Neural cell (in vitro differentiated cells): Measurements from ENCODE around the gene SYCP1. TPM values are rescaled to one million over a fixed set of nuclear protein-coding genes. Genes with fewer than 3 reads are reported as not detected.

Source experiments
- H2AFZ ChIP-seq: fragments of 200-600, 300-800 bp; sonication (generic), shearing (Covaris generic); 2 replicates; pipeline ENCODE4 v1.6.0; 2014; ENCODE audit warnings: low read depth, mild to moderate bottlenecking, antibody characterized with exemption, low read length, moderate library complexity
- H3F3A ChIP-seq: fragments of 200-600 bp; shearing (Covaris generic); 2 replicates; pipeline ENCODE4 v1.6.1; 2016; ENCODE audit warnings: mild to moderate bottlenecking, moderate library complexity, mixed read lengths, antibody characterized with exemption, low read length; ENCODE audit not compliant: insufficient read depth, poor library complexity, severe bottlenecking
- H3K27ac ChIP-seq: fragments of 200-600, 300-800 bp; sonication (generic), shearing (Covaris generic); 2 replicates; pipeline ENCODE4 v1.5.1; 2014; ENCODE audit warnings: mild to moderate bottlenecking, low read length, moderate library complexity
- H3K27me3 ChIP-seq: fragments of 300-800, 200-600 bp; sonication (generic), shearing (Covaris generic); 2 replicates; pipeline ENCODE4 v1.6.0; 2014; ENCODE audit warnings: mild to moderate bottlenecking, low read depth, low read length, moderate library complexity; ENCODE audit not compliant: insufficient read depth
- H3K36me3 ChIP-seq: fragments of 300-800, 200-600 bp; sonication (generic), shearing (Covaris generic); 2 replicates; pipeline ENCODE4 v1.5.1; 2014; ENCODE audit warnings: mild to moderate bottlenecking, antibody characterized with exemption, low read length, moderate library complexity; ENCODE audit not compliant: insufficient read depth
- H3K4me2 ChIP-seq: fragments of 300-800, 200-600 bp; sonication (generic), shearing (Covaris generic); 2 replicates; pipeline ENCODE4 v1.6.0; 2014; ENCODE audit warnings: mild to moderate bottlenecking, low read length
- H3K4me3 ChIP-seq: fragments of 300-800, 200-600 bp; sonication (generic), shearing (Covaris generic); 2 replicates; pipeline ENCODE4 v1.5.1; 2014; ENCODE audit warnings: mild to moderate bottlenecking, low read length, moderate library complexity
- H3K79me2 ChIP-seq: fragments of 200-600 bp; shearing (Covaris generic); replicated peaks from 2 replicates; pipeline ENCODE4 v1.6.0; 2014; ENCODE audit warnings: mild to moderate bottlenecking, low read length, moderate library complexity; ENCODE audit not compliant: insufficient read depth
- H3K9ac ChIP-seq: fragments of 300-800, 200-600 bp; sonication (generic), shearing (Covaris generic); 2 replicates; pipeline ENCODE4 v1.6.1; 2016; ENCODE audit warnings: mild to moderate bottlenecking, low read length, mixed read lengths
- H3K9me2 ChIP-seq: fragments of 200-600 bp; shearing (Covaris generic); 2 replicates; pipeline ENCODE4 v1.6.1; 2016; ENCODE audit warnings: mild to moderate bottlenecking, low read length, mixed read lengths; ENCODE audit not compliant: insufficient read depth
- H3K9me3 ChIP-seq: fragments of 200-600, 300-800 bp; sonication (generic), shearing (Covaris generic); 2 replicates; pipeline ENCODE4 v1.6.1; 2016; ENCODE audit warnings: mild to moderate bottlenecking, mixed run types, low read length, moderate library complexity, mixed read lengths
- H4K20me1 ChIP-seq: fragments of 200-600 bp; shearing (Covaris generic); 2 replicates; pipeline ENCODE4 v1.6.1; 2016; ENCODE audit warnings: mild to moderate bottlenecking, mixed run types; ENCODE audit not compliant: insufficient read depth
- CTCF ChIP-seq: fragments of 450-650 bp; IDR thresholded peaks from 2 replicates; pipeline ENCODE4 v1.5.1; 2014; ENCODE audit warnings: antibody characterized with exemption, mild to moderate bottlenecking, moderate library complexity; ENCODE audit not compliant: poor library complexity, severe bottlenecking
- EP300 ChIP-seq: fragments of 450-650 bp; conservative IDR thresholded peaks from 2 replicates; pipeline ENCODE4 v1.6.1; 2014; ENCODE audit warnings: antibody characterized with exemption, mild to moderate bottlenecking, moderate library complexity; ENCODE audit not compliant: poor library complexity, severe bottlenecking
- EZH2 ChIP-seq: fragments of 200-600, 300-800 bp; shearing (Covaris generic), sonication (generic); IDR thresholded peaks from 2 replicates; pipeline ENCODE4 v1.6.1; 2014; ENCODE audit warnings: antibody characterized with exemption, low read length, borderline replicate concordance, mild to moderate bottlenecking; ENCODE audit not compliant: insufficient read depth, poor library complexity, severe bottlenecking
- MXI1 ChIP-seq: fragments of 450-650 bp; conservative IDR thresholded peaks from 2 replicates; pipeline ENCODE4 v1.6.1; 2014; ENCODE audit warnings: antibody characterized with exemption, mild to moderate bottlenecking; ENCODE audit not compliant: poor library complexity, severe bottlenecking
- POLR2AphosphoS5 ChIP-seq: IDR thresholded peaks from 2 replicates; pipeline ENCODE4 v1.6.1; 2012
- RAD21 ChIP-seq: fragments of 450-650 bp; conservative IDR thresholded peaks from 2 replicates; pipeline ENCODE4 v1.6.1; 2014; ENCODE audit warnings: antibody characterized with exemption, mild to moderate bottlenecking, moderate library complexity
- SMC3 ChIP-seq: fragments of 450-650 bp; conservative IDR thresholded peaks from 2 replicates; pipeline ENCODE4 v1.6.1; 2014; ENCODE audit warnings: antibody characterized with exemption, mild to moderate bottlenecking, moderate library complexity; ENCODE audit not compliant: poor library complexity
- TAF1 ChIP-seq: IDR thresholded peaks from 2 replicates; pipeline ENCODE4 v1.6.1; 2012; ENCODE audit warnings: low read depth
- polyA plus RNA-seq: library from polyadenylated mRNA; depleted of rRNA; stranded (reverse); fragments of >200 nt; gene quantifications from 2 replicates; pipeline ENCODE4 v1.2.3, GENCODE V29; 2014
- TF ChIP-seq, protein P1 (sequence below): IDR thresholded peaks from 2 replicates; pipeline ENCODE4 v1.6.1; 2012; ENCODE audit warnings: borderline replicate concordance

Gene SYCP1
- polyA plus RNA-seq, 1 donor from 2014 or later = not detected

- H3K9me2 ChIP-seq = no peaks in the 10 kb centered on the region
- no peaks in the 10 kb centered on the region for H3F3A ChIP-seq
- no peak for TF ChIP-seq TAF1
- TF ChIP-seq MXI1 = no peak
- no peak for TF ChIP-seq POLR2AphosphoS5
- no peak for TF ChIP-seq RAD21
- TF ChIP-seq, protein P1, sequence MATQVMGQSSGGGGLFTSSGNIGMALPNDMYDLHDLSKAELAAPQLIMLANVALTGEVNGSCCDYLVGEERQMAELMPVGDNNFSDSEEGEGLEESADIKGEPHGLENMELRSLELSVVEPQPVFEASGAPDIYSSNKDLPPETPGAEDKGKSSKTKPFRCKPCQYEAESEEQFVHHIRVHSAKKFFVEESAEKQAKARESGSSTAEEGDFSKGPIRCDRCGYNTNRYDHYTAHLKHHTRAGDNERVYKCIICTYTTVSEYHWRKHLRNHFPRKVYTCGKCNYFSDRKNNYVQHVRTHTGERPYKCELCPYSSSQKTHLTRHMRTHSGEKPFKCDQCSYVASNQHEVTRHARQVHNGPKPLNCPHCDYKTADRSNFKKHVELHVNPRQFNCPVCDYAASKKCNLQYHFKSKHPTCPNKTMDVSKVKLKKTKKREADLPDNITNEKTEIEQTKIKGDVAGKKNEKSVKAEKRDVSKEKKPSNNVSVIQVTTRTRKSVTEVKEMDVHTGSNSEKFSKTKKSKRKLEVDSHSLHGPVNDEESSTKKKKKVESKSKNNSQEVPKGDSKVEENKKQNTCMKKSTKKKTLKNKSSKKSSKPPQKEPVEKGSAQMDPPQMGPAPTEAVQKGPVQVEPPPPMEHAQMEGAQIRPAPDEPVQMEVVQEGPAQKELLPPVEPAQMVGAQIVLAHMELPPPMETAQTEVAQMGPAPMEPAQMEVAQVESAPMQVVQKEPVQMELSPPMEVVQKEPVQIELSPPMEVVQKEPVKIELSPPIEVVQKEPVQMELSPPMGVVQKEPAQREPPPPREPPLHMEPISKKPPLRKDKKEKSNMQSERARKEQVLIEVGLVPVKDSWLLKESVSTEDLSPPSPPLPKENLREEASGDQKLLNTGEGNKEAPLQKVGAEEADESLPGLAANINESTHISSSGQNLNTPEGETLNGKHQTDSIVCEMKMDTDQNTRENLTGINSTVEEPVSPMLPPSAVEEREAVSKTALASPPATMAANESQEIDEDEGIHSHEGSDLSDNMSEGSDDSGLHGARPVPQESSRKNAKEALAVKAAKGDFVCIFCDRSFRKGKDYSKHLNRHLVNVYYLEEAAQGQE = no peak
- no peak for TF ChIP-seq SMC3
- TF ChIP-seq EP300 = no peak
- no peak for TF ChIP-seq CTCF
- no peak for TF ChIP-seq EZH2
- H2AFZ ChIP-seq = no peak within 1 kb of the TSS
- H3K36me3 ChIP-seq = no peaks in the 10 kb centered on the region
- no peak within 1 kb of the TSS for H3K9ac ChIP-seq
- H3K79me2 ChIP-seq = no peaks in the 10 kb centered on the region
- no peak within 1 kb of the TSS for H3K27ac ChIP-seq
- no peaks in the 10 kb centered on the region for H3K9me3 ChIP-seq
- no peaks in the 10 kb centered on the region for H3K27me3 ChIP-seq
- no peak within 1 kb of the TSS for H3K4me3 ChIP-seq
- no peak within 1 kb of the TSS for H3K4me2 ChIP-seq
- no peaks in the 10 kb centered on the region for H4K20me1 ChIP-seq
These were observed 174.9 kb downstream of the SYCP1 start, which contains the start of gene TSHB for GRCh38 chr1:115029526-115029925. Gene TSHB (plus strand): TSS chr1:115029826. CDS start chr1:115033363, 3,537 bp downstream.

GRCh38 chr1:115031595-115031994, 176.9 kb downstream of the SYCP1 start:
- no peaks in the 10 kb centered on the region for H3K27me3 ChIP-seq
- no peaks in the 10 kb centered on the region for H3K36me3 ChIP-seq
- no peak overlapping the region for H3K4me3 ChIP-seq
- H2AFZ ChIP-seq = no peak overlapping the region
- H3K9me3 ChIP-seq = no peaks in the 10 kb centered on the region
- H3K9me2 ChIP-seq = no peaks in the 10 kb centered on the region
- no peak overlapping the region for H3K9ac ChIP-seq
- no peaks in the 10 kb centered on the region for H3F3A ChIP-seq
- no peaks in the 10 kb centered on the region for H3K79me2 ChIP-seq
- H4K20me1 ChIP-seq = no peaks in the 10 kb centered on the region
- H3K4me2 ChIP-seq = no peak overlapping the region
- no peak overlapping the region for H3K27ac ChIP-seq
- no peak for TF ChIP-seq MXI1
- TF ChIP-seq TAF1 = no peak
- TF ChIP-seq POLR2AphosphoS5 = no peak
- TF ChIP-seq RAD21 = no peak
- no peak for TF ChIP-seq EZH2
- TF ChIP-seq SMC3 = no peak
- TF ChIP-seq, protein P1 = no peak
- TF ChIP-seq EP300 = no peak
- no peak for TF ChIP-seq CTCF
